Trophoblast cell (in vitro differentiated cells and primary cell): ENCODE data around the gene COQ9. TPM values are rescaled to one million over a fixed set of nuclear protein-coding genes. Genes with fewer than 3 reads are reported as not detected.
"Not testable (repeated sequence)": the region's sequence is repeated elsewhere in the genome, so short reads cannot be mapped to it uniquely, and the experiment has no call there.

Experiments used
- DNase-seq, 2 donors: peaks; one replicate each; pipeline ENCODE4 v3.0.0-alpha.2; 2016
- H2AFZ ChIP-seq: 2 replicates; pipeline ENCODE4 v1.6.1; 2013; ENCODE audit warnings: low read length, moderate library complexity, mild to moderate bottlenecking; ENCODE audit not compliant: insufficient read depth, poor library complexity
- H2AK5ac ChIP-seq: 2 replicates; pipeline ENCODE4 v1.6.1; 2013; ENCODE audit warnings: mild to moderate bottlenecking, low read length
- H2BK120ac ChIP-seq: 2 replicates; pipeline ENCODE4 v1.6.1; 2013; ENCODE audit warnings: low read length, mild to moderate bottlenecking, moderate library complexity; ENCODE audit not compliant: insufficient read depth, poor library complexity
- H2BK12ac ChIP-seq: 2 replicates; pipeline ENCODE4 v1.6.1; 2013; ENCODE audit warnings: mild to moderate bottlenecking, low read length, moderate library complexity
- H2BK5ac ChIP-seq: 2 replicates; pipeline ENCODE4 v1.6.1; 2013; ENCODE audit warnings: low read length, low read depth, moderate library complexity, mild to moderate bottlenecking; ENCODE audit not compliant: poor library complexity
- H3K14ac ChIP-seq: 2 replicates; pipeline ENCODE4 v1.6.1; 2013; ENCODE audit warnings: mild to moderate bottlenecking, low read length
- H3K18ac ChIP-seq: 2 replicates; pipeline ENCODE4 v1.6.1; 2013; ENCODE audit warnings: mild to moderate bottlenecking, low read length
- H3K23ac ChIP-seq: 2 replicates; pipeline ENCODE4 v1.6.1; 2013; ENCODE audit warnings: low read length
- H3K27ac ChIP-seq: 2 replicates; pipeline ENCODE4 v1.5.1; 2013; ENCODE audit warnings: low read depth, mild to moderate bottlenecking, inconsistent platforms, low read length, moderate library complexity
- H3K27me3 ChIP-seq: 2 replicates; pipeline ENCODE4 v1.6.1; 2013; ENCODE audit warnings: inconsistent platforms, mild to moderate bottlenecking, low read length, moderate library complexity; ENCODE audit not compliant: insufficient read depth
- H3K36me3 ChIP-seq, 2 experiments: 1 replicate in 1 of 2; 2 replicates in 1 of 2; pipeline ENCODE4 v1.6.1; 2013; ENCODE audit warnings: low read length in 2 of 2, mild to moderate bottlenecking in 2 of 2, moderate library complexity in 1 of 2; ENCODE audit not compliant: insufficient read depth in 2 of 2, control insufficient read depth in 1 of 2
- H3K4ac ChIP-seq: 2 replicates; pipeline ENCODE4 v1.6.1; 2013; ENCODE audit warnings: low read depth, mild to moderate bottlenecking, low read length, moderate library complexity
- H3K4me1 ChIP-seq, 2 experiments: 1 replicate in 1 of 2; 2 replicates in 1 of 2; pipeline ENCODE4 v1.6.1; 2013; ENCODE audit warnings: low read length in 2 of 2, mild to moderate bottlenecking in 2 of 2, moderate library complexity in 1 of 2; ENCODE audit not compliant: insufficient read depth in 2 of 2, control insufficient read depth in 1 of 2
- H3K4me2 ChIP-seq: 2 replicates; pipeline ENCODE4 v1.6.1; 2013; ENCODE audit warnings: inconsistent platforms, mild to moderate bottlenecking, low read length, moderate library complexity
- H3K4me3 ChIP-seq: 2 replicates; pipeline ENCODE4 v1.5.1; 2013; ENCODE audit warnings: mild to moderate bottlenecking, low read depth, low read length, inconsistent platforms
- H3K79me1 ChIP-seq: one replicate; pipeline ENCODE4 v1.6.1; 2013; ENCODE audit warnings: low read length
- H3K79me2 ChIP-seq: 2 replicates; pipeline ENCODE4 v1.6.1; 2013; ENCODE audit warnings: low read length, mild to moderate bottlenecking; ENCODE audit not compliant: control insufficient read depth, insufficient read depth, poor library complexity
- H3K9ac ChIP-seq: 2 replicates; pipeline ENCODE4 v1.6.1; 2013; ENCODE audit warnings: mild to moderate bottlenecking, low read length
- H3K9me3 ChIP-seq: 2 replicates; pipeline ENCODE4 v1.6.1; 2013; ENCODE audit warnings: low read depth, mild to moderate bottlenecking, control low read depth, inconsistent platforms, low read length; ENCODE audit not compliant: insufficient read depth
- H4K12ac ChIP-seq: 2 replicates; pipeline ENCODE4 v1.6.1; 2013; ENCODE audit warnings: low read depth, mild to moderate bottlenecking, low read length, moderate library complexity
- H4K8ac ChIP-seq: 2 replicates; pipeline ENCODE4 v1.6.1; 2013; ENCODE audit warnings: low read depth, mild to moderate bottlenecking, low read length, moderate library complexity
- H4K91ac ChIP-seq: one replicate; pipeline ENCODE4 v1.6.1; 2013; ENCODE audit warnings: low read depth, mild to moderate bottlenecking, low read length, moderate library complexity
- WGBS: extraction: QIAGEN DNeasy Blood & Tissue Kit; methylation state at CpG from one replicate; pipeline ENCODE4 v1.1.7; 2013; ENCODE audit warnings: missing lambda C conversion rate; ENCODE audit not compliant: insufficient read length, insufficient coverage; ENCODE audit errors: extremely low coverage; 5-methylcytosine and 5-hydroxymethylcytosine counted together
- polyA plus RNA-seq: library from polyadenylated mRNA; stranded (reverse); fragments of 200-250 nt; gene quantifications from 2 replicates; pipeline ENCODE4 v1.2.3, GENCODE V29; 2013

COQ9 gene
- polyA plus RNA-seq: 21.2 and 21.9 TPM in 2 replicates

DNA sequence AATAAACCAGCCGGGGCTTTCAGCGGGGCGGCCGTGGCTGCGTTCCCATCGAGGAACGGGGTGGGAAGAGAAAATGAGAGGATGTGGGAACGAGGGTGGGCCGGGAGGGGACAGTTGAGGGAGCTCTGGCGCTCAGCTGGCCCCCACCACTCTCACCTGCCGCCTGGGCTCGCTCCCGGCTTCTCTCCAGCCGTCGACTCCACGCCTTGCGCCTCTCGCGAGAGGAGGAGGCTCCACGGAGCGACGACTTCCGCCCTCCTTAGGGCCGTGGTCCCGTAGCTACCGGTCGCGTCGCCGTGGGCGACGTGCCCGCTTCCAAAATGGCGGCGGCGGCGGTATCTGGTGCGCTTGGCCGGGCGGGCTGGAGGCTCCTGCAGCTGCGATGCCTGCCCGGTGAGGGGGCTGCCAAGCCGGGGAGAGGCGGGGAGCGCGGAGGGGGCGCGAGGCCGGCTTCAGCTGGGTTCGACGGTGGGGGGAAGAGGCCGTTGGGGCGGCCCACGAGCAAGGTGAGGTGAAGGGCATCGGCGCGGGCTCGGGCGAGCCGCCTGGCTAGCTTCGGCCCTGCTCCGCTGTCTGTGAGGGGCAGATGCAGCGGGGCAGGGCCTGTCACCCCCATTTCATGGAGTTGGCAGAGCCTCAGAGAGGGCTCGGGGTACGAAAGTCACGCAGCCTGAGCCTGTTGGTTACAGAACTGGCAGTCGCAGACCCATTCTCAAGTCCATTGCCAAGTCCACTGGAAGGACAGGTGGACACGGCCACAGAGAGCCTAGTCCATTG lies at the start of gene COQ9, which contains the start of gene CIAPIN1:
TSS of gene COQ9 (plus strand) at position 294 of the 777 bp plus-strand sequence. CDS start at position 321, 27 bp downstream.
TSS of gene CIAPIN1 (minus strand) at position 200 of the 777 bp plus-strand sequence. CDS start 6,457 bp downstream, outside the sequence.
- peak within 1 kb of the TSS; percentile 95 for H2AK5ac ChIP-seq
- H3K79me2 ChIP-seq: peaks cover 11% of the 10 kb centered on the region
- peak; percentile 96 to 98 for DNase-seq
- peaks cover 0 to 5% of the 10 kb centered on the region in 2 experiments for H3K4me1 ChIP-seq
- H4K8ac ChIP-seq: peak within 1 kb of the TSS; percentile 96
- H3K4me2 ChIP-seq: peak within 1 kb of the TSS; percentile 91
- peak within 1 kb of the TSS; percentile 88 for H4K12ac ChIP-seq
- no peak within 1 kb of the TSS for H3K23ac ChIP-seq
- H3K4me3 ChIP-seq: peak within 1 kb of the TSS; percentile 97
- no CpG with 5 or more reads among the region's 68 CpGs for whole genome bisulfite sequencing
- H3K9ac ChIP-seq: peak within 1 kb of the TSS; percentile 97
- H3K14ac ChIP-seq: peak within 1 kb of the TSS; percentile 94
- H3K9me3 ChIP-seq: no peaks in the 10 kb centered on the region
- peak within 1 kb of the TSS; percentile 94 for H3K4ac ChIP-seq
- H2AFZ ChIP-seq: peak within 1 kb of the TSS; percentile 70
- peak within 1 kb of the TSS; percentile 71 for H2BK120ac ChIP-seq
- H3K79me1 ChIP-seq: peaks cover 9% of the 10 kb centered on the region
- H4K91ac ChIP-seq: peak within 1 kb of the TSS; percentile 93
- peak within 1 kb of the TSS; percentile 71 for H2BK5ac ChIP-seq
- peaks cover 4 to 8% of the 10 kb centered on the region in 2 experiments for H3K36me3 ChIP-seq
- H3K27ac ChIP-seq: peak within 1 kb of the TSS; percentile 65
- peak within 1 kb of the TSS; percentile 1 for H2BK12ac ChIP-seq
- H3K27me3 ChIP-seq: no peaks in the 10 kb centered on the region
- peak within 1 kb of the TSS; percentile 85 for H3K18ac ChIP-seq

DNA sequence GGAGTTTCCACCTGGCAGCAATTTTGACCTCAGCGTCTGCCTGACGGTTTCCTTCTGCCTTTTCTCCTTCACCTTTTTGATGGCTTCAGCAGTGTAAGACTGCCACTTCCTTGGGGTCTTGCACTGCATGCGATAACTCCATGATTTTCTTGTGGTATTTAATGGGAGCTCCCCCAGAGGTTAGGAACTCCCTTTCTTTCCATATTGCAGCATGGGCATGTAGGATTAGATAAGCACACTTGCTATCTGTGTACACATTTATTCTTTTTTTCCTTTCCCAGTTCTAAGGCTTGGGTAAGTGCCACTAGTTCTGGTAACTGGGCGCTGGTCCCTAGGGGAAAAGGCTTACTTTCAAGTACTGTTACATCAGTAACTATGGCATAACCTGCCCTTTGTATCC lies 49.8 kb upstream of the COQ9 start:
- not testable (repeated sequence) for H2BK12ac ChIP-seq, H3K18ac ChIP-seq, H2BK5ac ChIP-seq, H3K4ac ChIP-seq, H4K91ac ChIP-seq, H2AFZ ChIP-seq, H3K27ac ChIP-seq, H3K27me3 ChIP-seq, H3K9ac ChIP-seq, H4K12ac ChIP-seq, H3K4me2 ChIP-seq, H3K79me2 ChIP-seq, H3K23ac ChIP-seq, H2AK5ac ChIP-seq, H3K4me1 ChIP-seq, DNase-seq, H3K9me3 ChIP-seq, H3K36me3 ChIP-seq, H3K14ac ChIP-seq, H3K4me3 ChIP-seq, H4K8ac ChIP-seq, H2BK120ac ChIP-seq, H3K79me1 ChIP-seq
- WGBS: no CpG with 5 or more reads among the region's 4 CpGs

DNA sequence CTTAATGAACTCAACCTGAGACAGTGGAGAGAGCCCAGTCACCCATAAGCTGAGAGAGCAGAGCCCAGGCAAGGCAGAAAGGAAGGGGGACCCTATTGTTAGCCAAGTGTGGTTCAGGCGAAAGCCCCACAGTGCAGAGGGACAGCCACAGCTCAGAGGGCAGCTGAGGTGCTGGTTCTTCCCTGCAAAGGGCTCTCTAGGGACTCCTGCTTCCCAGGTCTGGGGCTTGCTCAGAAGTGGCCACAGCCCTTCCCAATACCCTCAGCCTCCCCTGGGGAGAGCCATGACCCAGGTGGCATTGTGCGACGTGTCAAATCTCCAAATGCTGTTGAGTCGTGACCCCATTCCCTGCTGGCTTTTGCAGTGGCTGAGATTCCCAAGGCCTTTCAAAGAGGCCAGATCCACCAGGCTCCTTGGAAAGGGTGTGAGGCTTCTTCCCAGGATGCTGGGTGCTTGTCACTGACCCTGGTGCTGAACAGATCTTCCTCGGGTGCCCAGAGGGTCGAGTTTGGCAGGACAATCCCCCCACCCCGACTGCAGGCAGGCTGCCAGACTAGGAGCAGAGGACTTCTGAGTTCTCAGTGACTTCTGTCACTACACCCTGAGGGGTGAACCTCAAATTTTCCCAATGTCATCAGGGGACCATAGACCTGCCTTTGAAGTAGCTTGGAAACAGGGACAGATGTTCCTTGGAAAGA lies 45.2 kb upstream of the COQ9 start:
- no peak overlapping the region for H3K4me2 ChIP-seq
- H2AFZ ChIP-seq: no peak overlapping the region
- H3K79me2 ChIP-seq: no peaks in the 10 kb centered on the region
- DNase-seq: no peak
- no peaks in the 10 kb centered on the region for H3K9me3 ChIP-seq
- H3K4me3 ChIP-seq: no peak overlapping the region
- no CpG with 5 or more reads among the region's 7 CpGs for WGBS
- H2BK12ac ChIP-seq: no peak overlapping the region
- no peak overlapping the region for H3K18ac ChIP-seq
- no peaks in the 10 kb centered on the region for H3K79me1 ChIP-seq
- no peaks in the 10 kb centered on the region for H3K4me1 ChIP-seq
- H3K9ac ChIP-seq: no peak overlapping the region
- H4K8ac ChIP-seq: no peak overlapping the region
- no peak overlapping the region for H4K12ac ChIP-seq
- no peaks in the 10 kb centered on the region for H3K27me3 ChIP-seq
- no peak overlapping the region for H4K91ac ChIP-seq
- H3K36me3 ChIP-seq: no peaks in the 10 kb centered on the region
- no peak overlapping the region for H3K14ac ChIP-seq
- no peak overlapping the region for H2BK5ac ChIP-seq
- H2AK5ac ChIP-seq: no peak overlapping the region
- no peak overlapping the region for H3K23ac ChIP-seq
- no peak overlapping the region for H2BK120ac ChIP-seq
- no peak overlapping the region for H3K27ac ChIP-seq
- H3K4ac ChIP-seq: no peak overlapping the region

- H4K8ac ChIP-seq: no peak within 1 kb of the TSS
- H2BK5ac ChIP-seq: no peak within 1 kb of the TSS
- no peaks in the 10 kb centered on the region for H3K36me3 ChIP-seq
- H4K12ac ChIP-seq: no peak within 1 kb of the TSS
- no peak within 1 kb of the TSS for H2AFZ ChIP-seq
- no peaks in the 10 kb centered on the region for H3K4me1 ChIP-seq
- no peaks in the 10 kb centered on the region for H3K79me1 ChIP-seq
- H3K27me3 ChIP-seq: no peaks in the 10 kb centered on the region
- DNase-seq: no peak
- H3K14ac ChIP-seq: no peak within 1 kb of the TSS
- no peaks in the 10 kb centered on the region for H3K9me3 ChIP-seq
- H3K27ac ChIP-seq: no peak within 1 kb of the TSS
- no peak within 1 kb of the TSS for H3K4me3 ChIP-seq
- H3K18ac ChIP-seq: no peak within 1 kb of the TSS
- H3K4ac ChIP-seq: no peak within 1 kb of the TSS
- H2BK12ac ChIP-seq: no peak within 1 kb of the TSS
- H3K79me2 ChIP-seq: no peaks in the 10 kb centered on the region
- H3K23ac ChIP-seq: no peak within 1 kb of the TSS
- no CpG with 5 or more reads among the region's 17 CpGs for WGBS
- H4K91ac ChIP-seq: no peak within 1 kb of the TSS
- no peak within 1 kb of the TSS for H2AK5ac ChIP-seq
- H3K9ac ChIP-seq: no peak within 1 kb of the TSS
- no peak within 1 kb of the TSS for H2BK120ac ChIP-seq
- no peak within 1 kb of the TSS for H3K4me2 ChIP-seq
Observed at GRCh38 chr16:57403965-57404817, 43.1 kb upstream of the COQ9 start, which contains the start of gene CCL17. CCL17 (plus strand) TSS chr16:57404767; CDS start chr16:57413933, 9,166 bp downstream.
